HG02798 (cell line): ENCODE measurements around the gene SLC16A8.

Experiments used
- ATAC-seq: cut with Tn5 transposase; IDR thresholded peaks from one replicate; pipeline ENCODE4 v1.9.1; 2021; ENCODE audit warnings: mild to moderate bottlenecking; ENCODE audit not compliant: unreplicated experiment, poor library complexity

Gene SLC16A8

DNA sequence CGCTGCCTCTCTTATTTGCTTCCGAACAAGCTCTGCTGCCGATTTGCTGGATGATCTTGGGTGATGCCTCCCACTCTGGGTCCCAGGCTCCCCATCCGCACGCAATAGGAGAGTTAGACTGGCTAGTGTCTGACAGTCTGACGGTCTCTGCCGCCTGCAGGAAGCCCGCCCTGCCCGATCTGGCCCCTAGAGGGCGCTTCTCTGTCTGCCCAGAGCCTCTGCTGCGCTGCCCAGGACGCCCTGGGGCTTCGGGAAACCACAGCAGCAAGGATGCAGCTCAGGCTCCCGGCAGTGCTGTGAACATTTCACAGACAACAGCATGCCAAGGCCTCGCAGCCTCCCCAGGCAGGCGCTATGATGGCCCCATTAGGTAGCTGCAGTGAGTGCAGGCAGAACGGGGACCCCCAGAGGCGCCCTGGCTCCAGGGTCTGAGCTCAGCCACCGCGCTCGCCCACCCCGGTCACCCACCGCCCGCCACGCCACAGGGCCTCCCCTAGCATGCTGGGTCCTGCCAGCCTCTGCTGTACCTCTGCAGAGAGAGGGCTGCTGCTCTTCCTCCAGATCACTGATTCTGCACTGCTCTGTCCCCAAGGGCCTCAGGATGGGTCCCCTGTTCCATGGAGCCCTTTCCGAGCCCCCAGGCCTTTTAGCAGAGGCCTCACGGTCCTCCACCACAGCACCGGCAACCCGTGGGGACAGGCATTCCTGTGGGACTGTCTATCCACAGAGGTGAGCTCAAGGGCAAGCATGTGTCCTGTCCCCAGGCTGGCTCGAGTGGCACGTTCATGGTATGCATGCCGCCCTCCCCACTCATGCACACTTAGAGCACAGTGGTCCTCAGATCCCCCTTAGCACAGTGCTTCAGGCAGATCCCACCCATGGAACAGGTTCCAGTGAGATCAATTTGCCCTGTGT is 30.8 kb upstream of the SLC16A8 start:
- peak; percentile 57 for ATAC-seq

GRCh38 chr22:38112381-38112780 is 28.4 kb upstream of the SLC16A8 start:
- no peak for ATAC-seq

- ATAC-seq: no peak
These were observed 28.0 kb upstream of the SLC16A8 start for GRCh38 chr22:38111925-38112355.

DNA sequence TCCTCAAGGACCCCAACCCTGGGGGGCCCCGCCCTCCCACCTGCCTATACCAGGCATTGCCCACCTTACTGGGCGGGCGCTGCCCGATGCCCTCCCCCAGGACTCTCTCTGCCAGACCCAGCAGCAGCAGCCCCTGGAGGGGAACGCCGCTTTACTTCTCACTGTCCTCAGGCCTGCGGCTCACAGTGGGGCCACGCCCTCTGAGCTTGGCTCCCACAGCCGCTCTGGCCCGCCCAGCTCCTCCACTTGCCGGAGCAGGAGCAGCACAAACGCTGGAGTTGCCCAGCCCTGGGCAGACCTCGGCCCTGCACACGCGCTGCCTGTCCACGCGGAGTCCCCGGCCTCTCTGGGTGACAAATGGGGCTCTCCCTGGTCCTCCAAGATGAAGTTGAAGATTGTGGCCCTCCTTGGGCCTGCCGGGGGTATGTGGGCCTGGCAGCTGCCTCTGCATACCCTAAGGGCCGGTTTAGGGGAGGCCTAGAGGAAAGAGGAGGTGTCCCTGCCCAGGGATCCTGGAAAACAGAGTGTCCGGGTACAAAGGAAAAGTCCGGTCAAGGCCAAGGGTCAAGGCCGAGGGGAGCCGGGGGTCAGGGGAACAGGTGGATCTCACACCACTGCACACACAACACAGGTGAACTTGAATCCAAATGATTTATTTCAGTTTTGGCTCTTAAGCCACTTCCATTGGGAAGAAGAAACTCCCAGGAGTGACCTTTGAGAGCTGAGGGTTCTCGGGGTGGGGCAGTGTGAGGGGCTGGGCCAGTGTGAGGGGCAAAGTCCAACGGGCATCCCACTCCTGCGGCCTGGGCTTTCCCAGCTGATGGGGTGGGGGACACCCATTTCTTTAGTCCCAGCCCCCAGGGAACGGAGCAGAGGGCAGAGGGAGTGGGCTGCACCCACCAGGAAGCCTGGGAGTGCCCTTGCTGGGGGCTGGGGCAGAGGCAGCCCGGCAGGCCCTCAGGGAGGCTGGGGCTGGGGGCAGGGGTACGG is 27.2 kb upstream of the SLC16A8 start:
- ATAC-seq: no peak

GRCh38 chr22:38110008-38110862 is 26.3 kb upstream of the SLC16A8 start, which contains the start of gene BAIAP2L2:
Gene BAIAP2L2, minus strand, starts transcription at chr22:38110684. Its CDS starts 159 bp downstream, at chr22:38110525.
- ATAC-seq: no peak

DNA sequence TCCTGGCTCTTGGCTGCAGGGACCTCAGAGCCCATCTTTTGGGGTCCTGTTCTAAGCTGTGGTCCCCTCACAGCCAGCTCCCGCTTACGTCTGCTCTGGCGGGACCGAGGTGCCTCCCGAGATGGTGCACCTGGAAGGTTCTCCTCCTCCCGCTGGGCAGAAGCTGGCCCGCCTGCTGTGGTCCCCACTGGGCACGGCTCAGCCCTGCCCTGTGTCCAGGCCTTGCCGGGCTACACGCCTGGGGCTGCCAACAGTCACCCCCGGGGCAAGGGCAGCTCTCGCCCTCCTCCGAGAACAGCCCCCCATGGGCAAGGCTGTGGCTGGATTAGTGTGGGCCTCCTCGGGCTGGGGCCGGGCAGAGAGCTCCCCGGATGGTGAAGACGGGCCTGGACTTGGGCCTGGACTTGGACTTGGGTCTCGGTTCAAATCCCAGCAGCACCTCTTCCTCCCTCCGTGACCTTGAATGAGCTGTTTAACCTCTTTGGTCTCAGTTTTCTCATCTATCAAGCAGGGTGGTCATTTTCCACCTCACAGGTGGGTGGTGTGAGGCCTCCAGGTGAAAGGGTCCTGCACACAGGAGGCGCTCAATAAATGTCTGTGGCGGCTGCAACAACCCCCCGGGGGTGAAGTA is 25.5 kb upstream of the SLC16A8 start:
- no peak for ATAC-seq

DNA sequence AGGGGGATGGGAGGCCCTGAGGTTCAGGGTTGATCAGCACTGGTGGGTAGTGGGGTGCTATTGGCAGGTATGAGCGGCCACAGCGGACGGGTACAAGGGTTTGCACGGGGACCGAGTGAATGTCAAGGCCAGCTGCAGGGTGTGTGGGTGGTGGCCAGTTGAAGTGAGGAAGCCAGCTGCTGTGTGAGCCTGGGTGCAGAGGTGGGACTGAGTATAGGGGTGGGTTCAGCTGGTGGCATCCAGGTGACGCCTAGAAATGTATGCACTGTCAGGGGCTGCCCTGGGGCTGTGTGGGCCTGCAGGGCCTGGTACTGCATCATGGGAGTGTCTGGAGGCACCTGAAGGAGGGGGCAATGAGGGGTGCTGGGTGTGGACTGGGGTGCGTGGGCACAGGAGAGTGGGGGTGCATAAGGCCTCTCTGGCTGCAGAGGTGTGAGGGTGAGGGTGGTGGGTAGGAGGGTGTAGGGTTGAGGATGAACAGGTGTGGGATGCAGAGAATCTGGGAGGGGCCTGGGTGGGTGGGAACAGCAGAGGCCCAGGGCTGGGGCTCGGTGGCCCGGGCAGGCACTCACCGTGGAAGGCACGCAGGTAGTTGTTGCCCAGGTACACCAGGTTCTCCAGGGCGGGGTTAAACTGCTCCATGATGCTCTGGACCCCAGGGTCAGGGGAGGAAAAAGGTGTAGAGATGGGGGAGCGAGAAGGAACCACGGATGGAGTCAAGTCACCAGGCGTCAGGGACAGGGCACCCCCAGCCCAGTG is 24.8 kb upstream of the SLC16A8 start:
- no peak for ATAC-seq

- no peak for ATAC-seq
These were observed 23.9 kb upstream of the SLC16A8 start for GRCh38 chr22:38107692-38108515.

GRCh38 chr22:38106814-38107578 is 23.0 kb upstream of the SLC16A8 start:
- no peak for ATAC-seq

- no peak for ATAC-seq
These were observed 20.1 kb upstream of the SLC16A8 start for GRCh38 chr22:38104084-38104483.

DNA sequence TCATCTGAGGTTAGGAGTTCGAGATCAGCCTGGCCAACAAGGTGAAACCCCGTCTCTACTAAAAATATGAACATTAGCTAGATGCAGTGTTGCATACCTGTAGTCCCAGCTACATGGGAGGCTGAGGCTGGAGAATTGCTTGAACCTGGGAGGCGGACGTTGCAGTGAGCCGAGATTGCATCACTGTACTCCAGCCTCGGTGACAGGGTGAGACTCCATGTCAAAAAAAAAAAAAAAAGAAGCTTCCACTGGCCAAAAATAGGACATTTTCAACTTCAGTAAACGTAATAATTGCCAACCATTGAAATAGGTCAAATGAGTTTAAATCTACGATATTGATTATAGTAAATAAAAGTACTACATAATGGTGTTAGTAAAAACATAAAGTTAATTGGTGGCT is 19.7 kb upstream of the SLC16A8 start:
- no peak for ATAC-seq

GRCh38 chr22:38098410-38099249 is 14.6 kb upstream of the SLC16A8 start:
- no peak for ATAC-seq

DNA sequence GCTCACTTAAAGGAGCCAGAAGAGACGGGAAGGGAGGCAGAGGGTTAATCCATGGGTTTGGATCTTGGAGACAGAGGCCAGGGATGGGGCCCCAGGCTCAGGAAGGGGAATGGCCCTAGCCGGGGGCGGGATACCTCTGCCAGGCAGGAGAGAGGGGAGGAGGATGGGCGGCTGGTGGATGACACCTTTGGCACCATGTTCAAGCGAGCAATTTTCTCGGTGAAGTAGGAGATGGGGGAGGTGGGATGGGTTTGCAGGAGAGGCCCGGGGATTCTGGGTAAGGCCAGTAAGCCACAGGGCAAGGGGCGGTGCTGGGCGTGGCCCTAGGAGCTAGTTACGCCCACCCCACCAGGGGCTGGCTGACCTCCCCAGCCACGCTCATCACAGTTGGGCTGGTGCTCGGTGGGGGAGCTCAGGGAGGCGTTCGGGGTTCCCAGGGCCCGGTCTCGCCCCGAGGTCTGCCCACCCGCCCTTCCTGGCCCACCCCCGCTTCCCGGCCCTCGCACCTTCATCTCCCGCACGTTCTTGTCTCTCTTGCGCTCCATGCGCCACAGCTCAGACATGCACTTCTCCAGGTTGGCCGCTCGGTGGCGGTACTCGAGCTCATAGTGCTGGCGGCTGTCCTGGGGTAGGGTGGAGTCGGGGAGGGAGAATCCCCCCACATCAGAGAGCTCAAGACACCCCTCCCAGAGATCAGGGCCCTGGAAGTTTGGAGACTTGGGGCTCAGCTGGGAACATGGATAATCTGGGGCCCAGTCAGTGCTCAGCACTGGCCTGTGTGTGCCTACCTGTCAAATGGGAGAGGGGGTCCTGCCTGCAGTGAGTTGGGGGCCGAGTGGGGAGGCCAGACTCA is 13.8 kb upstream of the SLC16A8 start:
- no peak for ATAC-seq

- no peak for ATAC-seq
These were observed 13.1 kb upstream of the SLC16A8 start for GRCh38 chr22:38097058-38097457.

DNA sequence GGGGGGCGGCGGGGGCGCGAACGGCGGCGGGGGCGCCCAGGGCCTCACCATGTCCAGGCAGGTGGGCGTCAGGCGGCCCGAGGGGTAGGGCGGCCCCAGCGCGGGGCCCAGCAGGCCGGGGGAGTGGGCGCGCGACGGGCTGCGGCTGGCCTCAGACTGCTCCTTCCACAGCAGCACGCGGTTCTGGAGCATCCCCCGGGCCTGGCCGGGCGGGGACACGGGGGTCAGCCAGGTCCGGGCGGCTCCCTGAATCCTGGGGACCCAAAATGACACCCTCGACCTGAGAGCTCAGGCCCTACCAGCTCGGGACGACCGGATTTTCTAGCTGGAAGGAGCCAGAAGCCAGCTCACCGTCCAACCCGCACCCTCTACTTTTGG is 5.5 kb upstream of the SLC16A8 start:
- no peak for ATAC-seq
